HG02852 (cell line): ENCODE data around the gene GRHL3.
"Not testable (repeated sequence)": the region's sequence is repeated elsewhere in the genome, so short reads cannot be mapped to it uniquely, and the experiment has no call there.

Source experiments
- ATAC-seq: cut with Tn5 transposase; IDR thresholded peaks from one replicate; pipeline ENCODE4 v1.9.1; 2021; ENCODE audit warnings: mild to moderate bottlenecking, moderate library complexity; ENCODE audit not compliant: unreplicated experiment

The GRHL3 gene

GRCh38 chr1:24319312-24319863 is at the start of gene GRHL3:
TSS of gene GRHL3 (plus strand) at chr1:24319357. CDS start at chr1:24319552, 195 bp downstream.
- ATAC-seq, result no peak

GRCh38 chr1:24274203-24275103 is 44.7 kb upstream of the GRHL3 start:
- ATAC-seq, result not testable (repeated sequence)

- ATAC-seq, result no peak
Observed at GRCh38 chr1:24275104-24275410, 44.1 kb upstream of the GRHL3 start.

- no peak for ATAC-seq
Observed at GRCh38 chr1:24275510-24275909, 43.6 kb upstream of the GRHL3 start.

GRCh38 chr1:24276791-24277190 is 42.4 kb upstream of the GRHL3 start:
- ATAC-seq, result no peak

- no peak for ATAC-seq
Observed at GRCh38 chr1:24277420-24278169, 41.6 kb upstream of the GRHL3 start.

GRCh38 chr1:24278726-24279125 is 40.4 kb upstream of the GRHL3 start:
- ATAC-seq, result no peak

- no peak for ATAC-seq
Observed at GRCh38 chr1:24279590-24280232, 39.4 kb upstream of the GRHL3 start.

- no peak for ATAC-seq
Observed at GRCh38 chr1:24281591-24281990, 37.6 kb upstream of the GRHL3 start.

GRCh38 chr1:24282491-24282890 is 36.7 kb upstream of the GRHL3 start:
- ATAC-seq, result no peak

GRCh38 chr1:24283326-24284155 is 35.6 kb upstream of the GRHL3 start:
- ATAC-seq, result no peak

- ATAC-seq, result no peak
Observed at GRCh38 chr1:24284156-24284471, 35.0 kb upstream of the GRHL3 start.

GRCh38 chr1:24285231-24285630 is 33.9 kb upstream of the GRHL3 start:
- ATAC-seq, result no peak

- no peak for ATAC-seq
Observed at GRCh38 chr1:24286246-24287010, 32.7 kb upstream of the GRHL3 start.

GRCh38 chr1:24287779-24288178 is 31.4 kb upstream of the GRHL3 start:
- not testable (repeated sequence) for ATAC-seq

GRCh38 chr1:24288479-24288878 is 30.7 kb upstream of the GRHL3 start:
- ATAC-seq, result no peak

GRCh38 chr1:24289937-24290595 is 29.1 kb upstream of the GRHL3 start:
- ATAC-seq, result no peak

GRCh38 chr1:24290933-24291487 is 28.1 kb upstream of the GRHL3 start:
- no peak for ATAC-seq

GRCh38 chr1:24292103-24292502 is 27.1 kb upstream of the GRHL3 start:
- no peak for ATAC-seq
